Activated CD8-positive, alpha-beta T cell treated with anti-CD3 and anti-CD28 coated beads, Interleukin-2, amount 10 ng/mL, durations not matched to agents 7 days and 5 days (primary cell): ENCODE measurements around the gene PIEZO1. TPM values are rescaled to one million over a fixed set of nuclear protein-coding genes. Genes with fewer than 3 reads are reported as not detected.
A peak's percentile ranks its signal among the peaks of the same experiment; 100 is the strongest.

ENCODE experiments used
- ATAC-seq: fragments of 150-1000 bp; cut with Tn5 transposase; one replicate; pipeline ENCODE4 v1.10.0; 2021; ENCODE audit warnings: moderate library complexity
- CTCF ChIA-PET: fragments of 350-600 bp; sonication (Branson Sonifier 250); formaldehyde crosslinking; loops from one replicate; lab custom pipeline; 2021; ENCODE audit warnings: antibody characterized with exemption; lab: Charles Lee
- POLR2A ChIA-PET: fragments of 350-600 bp; sonication (Branson Sonifier 250); formaldehyde crosslinking; loops from one replicate; lab custom pipeline; 2021; ENCODE audit warnings: antibody characterized with exemption; lab: Charles Lee
- DNase-seq: peaks from one replicate; pipeline ENCODE4 v3.0.0-alpha.2; 2020
- H3K27ac Mint-ChIP-seq: one replicate; pipeline ENCODE4 v1.8.0; 2021; ENCODE audit warnings: mild to moderate bottlenecking, mixed read lengths
- H3K27me3 Mint-ChIP-seq: one replicate; pipeline ENCODE4 v1.8.0; 2021; ENCODE audit warnings: low read depth, mixed read lengths
- H3K36me3 Mint-ChIP-seq: one replicate; pipeline ENCODE4 v1.8.0; 2021; ENCODE audit warnings: low read depth, mixed read lengths
- H3K4me1 Mint-ChIP-seq: one replicate; pipeline ENCODE4 v1.8.0; 2021; ENCODE audit warnings: low read depth, mixed read lengths
- H3K4me3 Mint-ChIP-seq: one replicate; pipeline ENCODE4 v1.8.0; 2021; ENCODE audit warnings: mild to moderate bottlenecking, mixed read lengths
- H3K9me3 Mint-ChIP-seq: one replicate; pipeline ENCODE4 v1.8.0; 2022; ENCODE audit warnings: mixed read lengths; ENCODE audit not compliant: insufficient read depth
- total RNA-seq, 2 experiments: library from RNA; stranded (reverse); gene quantifications; one replicate each; pipeline ENCODE4 v1.2.3, GENCODE V29; 2021

Gene PIEZO1
- total RNA-seq, 2 experiments from 2014 or later: 226 to 230 TPM

DNA sequence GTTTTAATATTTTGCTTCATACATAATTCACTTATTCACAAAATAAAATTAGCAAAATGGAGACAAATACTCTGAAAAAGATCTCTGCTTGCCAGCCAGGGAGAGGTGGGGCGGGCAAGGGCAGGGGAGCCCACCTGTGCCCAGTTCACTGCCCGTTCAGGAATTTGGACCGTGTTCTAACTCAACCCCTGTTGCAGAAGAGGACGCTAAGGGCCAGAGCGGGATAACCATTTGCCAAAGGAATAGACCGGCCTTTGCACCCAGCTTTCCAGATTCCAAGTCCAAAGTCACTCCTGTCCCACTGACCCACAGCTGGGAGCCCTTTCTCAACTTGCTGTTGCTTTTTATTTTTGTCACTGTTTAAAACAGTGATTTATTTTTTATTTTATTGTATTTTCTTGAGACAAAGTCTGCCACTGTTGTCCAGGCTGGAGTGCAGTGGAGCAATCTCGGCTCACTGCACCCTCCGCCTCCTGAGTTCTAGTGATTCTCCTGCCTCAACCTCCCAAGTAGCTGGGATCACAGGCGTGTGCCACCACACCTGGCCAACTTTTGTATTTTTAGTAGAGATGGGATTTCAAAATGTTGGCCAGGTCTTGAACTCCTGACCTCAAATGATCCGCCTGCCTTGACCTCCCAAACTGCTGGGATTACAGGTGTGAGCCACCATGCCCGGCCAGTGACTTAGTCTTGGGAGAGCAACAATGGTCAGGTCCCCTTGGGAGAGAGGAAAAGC lies 2.7 kb upstream of the PIEZO1 start:
- ATAC-seq (no peak), DNase-seq (no peak)
- H3K4me1 Mint-ChIP-seq: peaks cover 49% of the 10 kb centered on the region
- no peak overlapping the region for H3K4me3 Mint-ChIP-seq
- H3K9me3 Mint-ChIP-seq: no peaks in the 10 kb centered on the region
- H3K27ac Mint-ChIP-seq: peak overlapping the region; percentile 30
- CTCF ChIA-PET: interaction anchor here (0.8 to 1.8 kb wide), 4 partner anchors 12 to 103 kb away, joined by 3 to 6 read pairs (median 4); partner anchors contain the start of gene APRT
- H3K36me3 Mint-ChIP-seq: peaks cover 9% of the 10 kb centered on the region
- POLR2A ChIA-PET: no interaction called here
- H3K27me3 Mint-ChIP-seq: no peaks in the 10 kb centered on the region

DNA sequence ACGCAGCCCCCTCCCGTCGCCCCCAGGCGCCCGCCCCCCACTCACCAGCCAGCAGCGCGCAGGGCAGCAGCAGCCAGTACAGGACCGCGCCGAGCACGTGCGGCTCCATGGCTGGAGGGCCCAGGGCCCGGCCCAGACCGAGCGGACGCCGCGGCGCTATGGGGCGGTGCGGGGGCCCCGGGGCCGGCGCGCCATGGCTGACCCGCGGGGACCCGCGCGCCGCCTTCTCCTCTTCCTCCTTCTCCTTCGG lies 239 bp downstream of the PIEZO1 start:
- H3K4me1 Mint-ChIP-seq: peaks cover 52% of the 10 kb centered on the region
- peaks cover 14% of the 10 kb centered on the region for H3K36me3 Mint-ChIP-seq
- CTCF ChIA-PET: interaction anchor here (0.9 to 3.1 kb wide), 5 partner anchors 9 to 79 kb away, joined by 3 to 13 read pairs (median 5); no protein-coding TSS in a partner anchor
- peak overlapping the region; percentile 87 for H3K4me3 Mint-ChIP-seq
- no peaks in the 10 kb centered on the region for H3K27me3 Mint-ChIP-seq
- ATAC-seq (peak; percentile 21), DNase-seq (no peak)
- POLR2A ChIA-PET: no interaction called here
- H3K27ac Mint-ChIP-seq: no peak overlapping the region
- H3K9me3 Mint-ChIP-seq: no peaks in the 10 kb centered on the region

DNA sequence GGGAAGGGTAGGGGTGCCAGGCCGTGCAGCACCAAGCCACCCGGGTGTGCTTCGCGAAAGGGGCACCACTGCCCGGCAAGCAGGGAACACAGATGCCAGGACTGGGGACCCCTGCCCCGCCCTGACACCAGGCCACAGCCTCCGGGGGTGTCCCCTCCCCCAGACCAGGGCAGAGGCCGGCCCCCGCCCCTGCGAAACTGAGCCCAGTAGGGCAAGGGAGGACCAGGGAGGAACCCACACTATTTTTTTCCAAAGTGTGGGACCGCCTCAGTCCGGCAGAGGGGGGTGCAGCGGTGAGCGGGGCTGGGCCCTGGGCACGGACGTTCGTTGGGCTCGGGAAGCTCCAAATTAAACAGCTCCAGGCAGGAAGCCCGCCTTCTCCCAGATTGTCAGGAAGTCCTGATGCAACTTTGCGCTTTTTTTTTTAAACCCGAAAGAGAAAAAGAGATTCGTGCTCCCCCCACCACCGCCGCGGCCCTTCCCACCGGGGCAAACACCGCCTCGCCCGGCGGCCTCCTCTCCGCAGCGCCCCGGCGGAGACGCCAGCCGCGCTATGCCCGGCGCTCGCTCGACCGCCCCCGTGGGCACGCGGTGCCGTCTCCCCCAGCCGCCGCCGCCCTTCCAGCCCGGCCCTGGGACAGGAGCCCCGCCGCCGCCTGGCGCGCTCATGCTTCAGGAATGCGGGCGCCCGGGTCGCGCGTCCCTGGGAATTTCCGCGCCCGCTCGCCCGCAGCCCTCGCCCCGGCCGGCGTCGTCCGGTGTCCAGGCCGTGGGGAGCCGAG lies 755 bp downstream of the PIEZO1 start:
- peaks cover 14% of the 10 kb centered on the region for H3K36me3 Mint-ChIP-seq
- ChIA-PET POLR2A (no interaction called here), CTCF (interaction anchor here (0.9 to 3.1 kb wide), 6 partner anchors 9 to 79 kb away, joined by 3 to 13 read pairs (median 4); no protein-coding TSS in a partner anchor)
- ATAC-seq: peak; percentile 32
- peak overlapping the region; percentile 87 for H3K4me3 Mint-ChIP-seq
- peak; percentile 64 for DNase-seq
- no peaks in the 10 kb centered on the region for H3K27me3 Mint-ChIP-seq
- H3K9me3 Mint-ChIP-seq: no peaks in the 10 kb centered on the region
- peak overlapping the region; percentile 92 for H3K27ac Mint-ChIP-seq
- H3K4me1 Mint-ChIP-seq: peaks cover 52% of the 10 kb centered on the region

DNA sequence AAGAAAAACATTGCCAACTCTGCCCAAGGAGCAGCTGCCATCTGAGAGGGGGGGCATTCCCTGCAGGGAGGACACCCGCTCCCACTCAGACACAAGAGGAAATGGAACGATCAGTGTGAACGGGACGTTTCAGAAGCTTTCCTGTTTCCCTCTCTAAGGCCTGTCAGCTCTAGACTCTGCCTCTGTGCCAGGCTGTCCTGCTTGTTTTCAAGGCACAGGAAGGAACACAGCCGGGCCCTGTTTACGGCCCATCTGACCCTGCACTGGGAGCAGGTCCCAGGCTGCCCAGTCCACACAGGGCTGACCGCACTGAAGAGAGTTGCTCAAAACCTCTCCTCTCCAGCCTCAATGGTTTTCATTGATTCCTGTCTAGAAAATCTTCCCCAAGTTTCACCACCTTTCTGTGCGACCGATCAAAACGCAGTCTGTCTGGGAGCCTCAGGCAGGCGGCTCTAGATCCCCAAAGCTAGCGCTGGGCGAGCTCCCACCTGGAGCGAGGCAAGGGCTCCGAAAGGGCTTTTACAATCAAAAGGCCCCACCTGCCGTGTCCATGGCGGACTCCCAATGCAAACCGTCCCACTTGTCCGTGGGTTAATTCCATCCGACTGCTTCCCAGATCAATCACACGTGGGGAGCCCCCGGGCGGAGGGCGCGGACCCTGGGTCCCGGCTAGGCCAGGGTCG lies 1.5 kb downstream of the PIEZO1 start:
- Mint-ChIP-seq H3K27me3 (no peaks in the 10 kb centered on the region), H3K27ac (peak overlapping the region; percentile 92), H3K9me3 (no peaks in the 10 kb centered on the region), H3K4me1 (peaks cover 54% of the 10 kb centered on the region), H3K36me3 (peaks cover 14% of the 10 kb centered on the region), H3K4me3 (peak overlapping the region; percentile 87)
- DNase-seq (no peak), ATAC-seq (no peak)
- ChIA-PET POLR2A (interaction anchor here (0.6 to 1.8 kb wide), 4 partner anchors 27 to 393 kb away, joined by 3 to 5 read pairs (median 3); no protein-coding TSS in a partner anchor), CTCF (interaction anchor here (0.6 to 3.2 kb wide), 10 partner anchors 10 to 157 kb away, joined by 3 to 13 read pairs (median 5); no protein-coding TSS in a partner anchor)

DNA sequence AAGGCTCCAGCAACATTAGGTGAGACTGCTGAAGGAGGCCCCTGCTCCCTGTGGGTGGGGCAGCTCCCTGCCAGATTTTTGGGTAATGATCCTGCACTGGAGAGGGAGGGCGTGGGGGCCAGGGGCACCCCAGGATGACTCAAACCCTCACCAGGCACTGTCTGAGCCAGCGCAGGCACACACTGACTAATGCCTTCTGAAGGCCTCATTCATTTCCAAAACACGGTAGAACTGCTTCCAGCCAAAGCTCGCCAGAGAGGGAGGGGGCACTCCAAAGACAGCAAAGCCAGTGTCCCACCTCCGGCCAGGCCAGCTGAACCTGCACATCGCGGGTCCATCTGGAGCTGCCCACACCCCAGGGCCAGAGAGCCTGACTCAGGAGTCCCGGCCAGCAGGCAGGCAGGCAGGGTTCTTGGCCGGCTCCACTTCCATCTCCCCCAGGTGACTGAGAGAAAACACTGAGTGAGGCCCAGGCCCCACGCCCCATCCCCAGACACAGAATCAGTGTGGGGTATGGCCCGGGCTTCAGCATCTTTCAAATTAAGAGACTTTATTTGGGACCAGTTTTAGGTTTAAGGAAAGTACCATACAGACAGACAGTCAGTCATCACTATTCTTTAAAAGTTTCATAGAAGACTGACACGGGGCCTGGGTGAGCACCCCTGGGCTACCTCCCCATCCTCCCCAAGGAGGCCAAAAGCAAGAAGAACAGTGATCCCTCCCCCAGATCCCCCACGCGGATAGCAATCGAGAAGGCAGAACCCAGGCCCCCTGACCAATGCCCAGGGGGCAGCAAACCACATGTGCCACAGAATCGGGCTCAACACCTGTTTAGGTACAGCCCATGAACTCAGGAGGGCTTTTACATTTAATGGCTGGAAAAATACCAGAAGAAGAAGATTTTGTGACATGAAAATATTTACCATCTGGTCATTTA lies 2.3 kb downstream of the PIEZO1 start:
- ATAC-seq: no peak
- H3K27me3 Mint-ChIP-seq: no peaks in the 10 kb centered on the region
- H3K27ac Mint-ChIP-seq: peak overlapping the region; percentile 92
- H3K9me3 Mint-ChIP-seq: no peaks in the 10 kb centered on the region
- peaks cover 59% of the 10 kb centered on the region for H3K4me1 Mint-ChIP-seq
- H3K4me3 Mint-ChIP-seq: peak overlapping the region; percentile 87
- CTCF ChIA-PET: interaction anchor here (0.6 to 3.2 kb wide), 14 partner anchors 11 to 532 kb away, joined by 3 to 14 read pairs (median 6); partner anchors contain the start of gene APRT
- POLR2A ChIA-PET: interaction anchor here (0.6 to 2.8 kb wide), 8 partner anchors 11 to 394 kb away, joined by 3 to 13 read pairs (median 3); partner anchors contain the start of gene CDT1
- peaks cover 14% of the 10 kb centered on the region for H3K36me3 Mint-ChIP-seq
- DNase-seq: no peak

DNA sequence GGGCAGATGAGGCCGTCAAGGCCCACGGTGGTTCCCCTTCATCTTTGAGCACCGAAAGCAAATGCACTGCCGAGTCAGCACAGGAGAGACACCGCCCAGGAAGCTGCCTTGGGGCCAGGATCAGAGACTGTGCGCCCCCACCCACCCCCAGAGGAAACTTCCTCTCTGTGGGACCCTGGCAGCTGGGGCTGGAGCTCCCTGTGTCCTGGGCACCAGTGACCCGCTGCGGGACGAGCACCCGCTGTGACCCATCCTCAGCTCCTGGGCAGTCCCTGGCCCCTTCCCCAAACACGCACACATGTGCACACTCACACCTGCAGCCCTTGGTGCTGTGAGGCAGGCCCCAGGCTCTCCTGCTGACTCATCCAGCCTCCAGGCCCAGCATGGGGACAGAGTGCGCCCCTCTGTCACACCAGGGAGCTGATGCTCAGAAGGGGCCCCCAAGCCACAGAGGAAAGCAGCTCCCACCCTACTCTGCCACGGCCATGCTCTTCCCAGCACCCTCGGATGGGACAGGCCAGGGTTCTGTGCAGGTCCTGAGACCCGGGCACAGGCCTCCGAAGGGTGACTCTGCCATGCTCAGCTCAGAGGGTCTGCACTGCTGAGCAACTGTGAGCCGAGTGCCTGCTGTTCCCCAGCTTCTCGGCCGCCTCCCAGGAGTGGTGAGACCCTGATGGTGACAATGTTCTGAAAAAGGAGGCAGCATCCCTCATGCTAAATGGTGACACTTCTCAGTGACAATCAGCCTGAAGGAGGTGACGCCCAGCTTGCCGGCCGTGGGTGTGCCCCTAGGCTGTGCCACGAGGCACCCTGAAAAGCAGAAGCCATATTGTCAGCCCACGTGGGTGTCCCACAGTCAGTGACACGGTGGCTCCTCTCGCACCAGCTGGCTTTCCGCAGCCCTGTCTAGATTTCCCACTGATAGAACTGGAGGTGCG lies 3.6 kb downstream of the PIEZO1 start:
- DNase-seq: peak; percentile 80
- Mint-ChIP-seq H3K27ac (peak overlapping the region; percentile 92), H3K36me3 (peaks cover 15% of the 10 kb centered on the region), H3K4me3 (peak overlapping the region; percentile 87), H3K27me3 (no peaks in the 10 kb centered on the region), H3K9me3 (no peaks in the 10 kb centered on the region), H3K4me1 (peaks cover 57% of the 10 kb centered on the region)
- ATAC-seq: peak; percentile 59
- ChIA-PET POLR2A (interaction anchor here (0.5 to 2.8 kb wide), 11 partner anchors 11 to 460 kb away, joined by 3 to 13 read pairs (median 4); partner anchors contain the start of genes APRT, CDT1, GALNS and TRAPPC2L), CTCF (interaction anchor here (0.6 to 3.2 kb wide), 13 partner anchors 9 to 533 kb away, joined by 3 to 14 read pairs (median 6); partner anchors contain the start of genes APRT and CDT1)

DNA sequence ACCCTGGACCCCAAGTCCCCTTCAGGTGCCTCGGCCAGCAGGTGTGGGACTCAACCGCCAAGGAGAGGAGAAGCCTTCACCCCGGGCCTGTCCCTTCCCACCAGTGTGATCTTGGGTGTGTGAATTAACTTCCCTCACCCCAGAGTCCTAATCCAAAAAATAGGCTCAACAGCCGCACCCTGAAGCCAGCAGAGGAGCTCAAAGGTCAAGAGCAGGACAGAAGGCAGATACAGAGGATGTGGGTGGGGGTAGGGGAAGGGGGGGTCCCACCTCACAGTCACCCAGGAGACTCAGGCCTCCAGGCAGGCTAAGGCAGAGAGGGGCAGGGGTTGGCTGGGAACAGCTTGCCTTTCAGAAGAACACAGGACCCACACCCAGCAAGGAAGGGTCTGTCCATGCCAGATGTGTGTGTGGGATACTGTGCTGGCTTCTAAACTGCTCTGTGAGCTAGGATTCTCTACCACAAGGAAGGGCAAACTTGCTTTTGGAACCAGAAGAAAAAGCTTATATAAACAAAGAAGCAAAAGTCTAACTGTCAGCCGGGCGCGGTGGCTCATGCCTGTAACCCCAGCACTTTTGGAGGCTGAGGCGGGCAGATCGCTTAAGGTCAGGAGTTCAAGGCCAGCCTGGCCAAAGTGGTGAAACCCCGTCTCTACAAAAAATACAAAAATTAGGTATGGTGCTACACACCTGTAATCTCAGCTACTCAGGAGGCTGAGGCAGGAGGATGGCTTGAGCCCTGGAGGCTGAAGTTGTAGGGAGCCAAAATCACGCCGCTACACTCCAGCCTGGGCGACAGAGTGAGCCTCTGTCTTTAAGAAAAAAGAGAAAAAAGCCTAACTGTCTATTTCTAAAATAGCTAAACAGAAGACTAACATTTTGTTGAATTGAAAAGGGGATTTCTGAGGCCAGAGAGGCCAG lies 4.6 kb downstream of the PIEZO1 start:
- H3K4me1 Mint-ChIP-seq: peaks cover 56% of the 10 kb centered on the region
- H3K27me3 Mint-ChIP-seq: no peaks in the 10 kb centered on the region
- H3K4me3 Mint-ChIP-seq: peak overlapping the region; percentile 87
- H3K36me3 Mint-ChIP-seq: peaks cover 18% of the 10 kb centered on the region
- POLR2A ChIA-PET: interaction anchor here (1.1 to 2.8 kb wide), 6 partner anchors 19 to 461 kb away, joined by 4 to 13 read pairs (median 6); partner anchors contain the start of genes CDT1, GALNS and TRAPPC2L
- no peak for ATAC-seq
- DNase-seq: no peak
- CTCF ChIA-PET: interaction anchor here (0.9 to 3.2 kb wide), 9 partner anchors 14 to 436 kb away, joined by 3 to 14 read pairs (median 6); partner anchors contain the start of genes APRT and CDT1
- H3K9me3 Mint-ChIP-seq: no peaks in the 10 kb centered on the region
- peak overlapping the region; percentile 92 for H3K27ac Mint-ChIP-seq

DNA sequence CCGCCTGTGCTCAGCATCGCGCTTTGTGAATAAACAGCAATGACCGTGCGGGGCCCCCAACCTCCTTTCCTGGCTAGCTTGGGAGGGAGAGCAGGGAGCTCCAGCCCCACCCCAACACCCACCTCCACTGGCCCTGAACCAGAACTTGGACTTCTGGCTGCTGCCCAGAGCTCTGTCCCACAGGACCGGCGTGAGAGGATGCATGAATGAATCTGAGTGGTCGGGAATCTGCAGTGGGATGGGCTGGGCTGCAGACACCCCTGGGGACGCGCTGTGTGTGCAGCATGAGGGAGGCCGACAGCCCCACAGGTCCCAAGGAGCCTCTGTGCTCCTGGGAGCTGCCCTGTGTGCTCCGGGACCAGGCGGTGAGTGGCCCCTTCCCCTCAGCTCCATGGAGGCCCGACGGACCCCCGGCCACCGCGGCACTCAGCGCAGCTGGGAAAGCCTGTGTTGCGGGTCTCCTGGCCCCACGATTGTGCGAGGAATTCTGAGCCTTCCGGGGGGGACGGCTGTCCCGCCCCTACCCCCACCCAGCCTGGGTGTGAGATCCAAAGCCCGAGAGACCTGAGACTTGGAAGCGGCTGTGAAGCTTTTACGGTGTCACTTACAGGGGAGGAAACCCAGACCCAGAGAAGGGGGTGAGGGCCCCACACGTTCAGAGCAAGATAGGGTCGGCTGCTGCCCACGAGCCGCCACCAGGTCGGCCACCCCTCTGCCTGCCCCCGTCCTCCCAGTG lies 5.4 kb downstream of the PIEZO1 start:
- DNase-seq: no peak
- POLR2A ChIA-PET: interaction anchor here (0.9 to 2.8 kb wide), 3 partner anchors 15 to 78 kb away, joined by 3 to 12 read pairs (median 7); partner anchors contain the start of genes CDT1, GALNS and TRAPPC2L

More for the DNA sequence above, 5.4 kb downstream of the PIEZO1 start:
- ATAC-seq: no peak
- Mint-ChIP-seq H3K36me3 (peaks cover 18% of the 10 kb centered on the region), H3K27ac (peak overlapping the region; percentile 92), H3K4me3 (peak overlapping the region; percentile 87), H3K27me3 (no peaks in the 10 kb centered on the region), H3K4me1 (peaks cover 56% of the 10 kb centered on the region), H3K9me3 (no peaks in the 10 kb centered on the region)
- CTCF ChIA-PET: interaction anchor here (1.0 to 3.0 kb wide), 3 partner anchors 13 to 36 kb away, joined by 4 to 13 read pairs (median 7); no protein-coding TSS in a partner anchor
